Jurkat, Clone E6-1 (cell line): Measurements from ENCODE around the gene TUBA8.
"Not testable (repeated sequence)": the region's sequence is repeated elsewhere in the genome, so short reads cannot be mapped to it uniquely, and the experiment has no call there.

ENCODE experiments used
- DNase-seq: peaks from one replicate; pipeline ENCODE4 v3.0.0-alpha.2; 2011; ENCODE audit warnings: low read depth, low spot score
- H3K4me3 ChIP-seq: 2 replicates; pipeline ENCODE4 v1.5.1; 2011; ENCODE audit warnings: mild to moderate bottlenecking, low read length, control low read depth, moderate library complexity

The TUBA8 gene

GRCh38 chr22:18155546-18155945 lies 44.9 kb downstream of the TUBA8 start:
- not testable (repeated sequence) for H3K4me3 ChIP-seq, DNase-seq

- no peak overlapping the region for H3K4me3 ChIP-seq
- DNase-seq: peak; percentile 51
These were observed 46.5 kb downstream of the TUBA8 start for GRCh38 chr22:18156878-18157713.

- no peak overlapping the region for H3K4me3 ChIP-seq
- DNase-seq: no peak
These were observed 47.1 kb downstream of the TUBA8 start for GRCh38 chr22:18157714-18158028.

- DNase-seq, H3K4me3 ChIP-seq: not testable (repeated sequence)
These were observed 50.0 kb downstream of the TUBA8 start for GRCh38 chr22:18160641-18161040.

GRCh38 chr22:18163843-18164242 lies 53.2 kb downstream of the TUBA8 start:
- H3K4me3 ChIP-seq, DNase-seq: not testable (repeated sequence)

- H3K4me3 ChIP-seq, DNase-seq: not testable (repeated sequence)
These were observed 54.0 kb downstream of the TUBA8 start for GRCh38 chr22:18164584-18164983.

DNA sequence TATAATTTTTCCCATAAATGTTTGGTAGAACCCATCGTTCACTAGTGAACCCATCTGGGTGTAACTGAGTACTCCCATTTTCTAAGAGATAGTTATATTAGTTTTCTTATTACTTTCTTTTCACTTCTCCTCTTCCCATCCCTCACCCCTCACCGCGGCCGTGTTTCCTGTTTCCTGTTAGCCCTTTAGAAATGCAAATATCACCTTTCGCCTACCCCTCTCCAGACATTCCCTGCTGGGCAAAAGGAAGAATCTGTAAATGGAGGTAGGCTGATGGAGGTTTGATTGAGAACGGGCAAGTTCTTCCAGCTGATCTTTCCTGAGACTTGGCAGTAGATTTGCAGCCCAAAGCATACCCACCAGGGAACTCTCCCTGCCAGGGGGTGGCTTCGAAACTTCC lies 54.7 kb downstream of the TUBA8 start:
- H3K4me3 ChIP-seq, DNase-seq: not testable (repeated sequence)

DNA sequence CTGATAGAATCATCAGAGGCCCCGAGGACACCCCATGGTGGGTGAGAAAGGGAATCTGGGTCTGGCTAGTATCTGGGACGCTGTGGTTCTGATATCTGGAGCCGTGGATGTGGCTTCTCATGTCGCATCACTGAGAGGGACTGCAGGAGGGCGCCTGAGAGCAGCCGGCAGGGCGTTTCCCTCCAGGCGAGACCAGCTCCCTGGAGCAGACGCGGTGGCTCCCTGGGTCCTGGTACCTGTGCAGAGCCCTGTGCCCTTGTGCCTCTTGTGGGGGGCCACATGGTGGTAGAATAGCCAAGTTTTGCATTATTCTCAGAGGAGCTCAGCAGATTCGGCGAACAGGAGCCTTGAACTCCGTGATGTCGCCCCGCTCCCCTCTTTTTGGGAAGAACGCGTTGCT lies 59.7 kb downstream of the TUBA8 start:
- not testable (repeated sequence) for H3K4me3 ChIP-seq, DNase-seq

GRCh38 chr22:18172203-18172602 lies 61.6 kb downstream of the TUBA8 start:
- not testable (repeated sequence) for DNase-seq, H3K4me3 ChIP-seq

GRCh38 chr22:18172776-18173175 lies 62.2 kb downstream of the TUBA8 start:
- DNase-seq, H3K4me3 ChIP-seq: not testable (repeated sequence)

DNA sequence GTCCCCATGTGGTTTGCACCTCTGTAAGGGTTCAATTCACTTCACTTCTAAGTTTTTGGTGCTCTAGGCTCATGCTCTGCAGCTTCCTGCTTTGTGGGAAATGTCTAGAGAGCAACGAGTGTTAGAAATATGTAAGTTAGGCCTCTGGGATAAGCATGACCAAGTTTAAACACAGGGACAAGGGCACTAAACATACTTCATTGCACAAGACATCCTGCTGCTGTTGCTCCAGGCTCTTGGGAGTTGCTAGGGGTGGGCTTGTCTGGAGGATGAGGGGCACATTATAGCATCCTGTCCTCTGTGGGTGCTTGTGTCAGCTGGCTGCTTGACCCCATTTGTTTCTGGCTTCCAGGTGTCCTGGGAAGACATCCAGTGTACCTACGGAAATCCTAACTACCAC lies 62.8 kb downstream of the TUBA8 start:
- H3K4me3 ChIP-seq, DNase-seq: not testable (repeated sequence)
